Liver (tissue), 9 donors: ENCODE measurements around the gene PDGFA. TPM values are rescaled to one million over a fixed set of nuclear protein-coding genes. Genes with fewer than 3 reads are reported as not detected.

Experiments
- DNase-seq: peaks from one replicate; pipeline ENCODE4 v3.0.0-alpha.2; 2017; ENCODE audit warnings: low spot score
- H3K27ac ChIP-seq, 2 donors: one replicate each; pipeline ENCODE4 v1.7.0; 2013; ENCODE audit warnings: inconsistent platforms in 2 of 2, low read length in 2 of 2, control low read depth in 1 of 2, low read depth in 1 of 2, mild to moderate bottlenecking in 1 of 2
- H3K27me3 ChIP-seq, 4 donors: one replicate each; pipeline versions ENCODE4 v1.6.1 to v1.7.0; 2013; ENCODE audit warnings: low read length in 3 of 4, inconsistent platforms in 1 of 4, mild to moderate bottlenecking in 1 of 4, moderate library complexity in 1 of 4; ENCODE audit not compliant: control insufficient read depth in 4 of 4, insufficient read depth in 4 of 4
- H3K36me3 ChIP-seq, 4 donors: one replicate each; pipeline versions ENCODE4 v1.6.1 to v1.7.0; 2013; ENCODE audit warnings: low read length in 3 of 4, mild to moderate bottlenecking in 3 of 4, low read depth in 1 of 4, moderate library complexity in 1 of 4; ENCODE audit not compliant: control insufficient read depth in 4 of 4, insufficient read depth in 3 of 4
- H3K4me1 ChIP-seq, 4 donors: one replicate each; pipeline versions ENCODE4 v1.6.1 to v1.7.0; 2013; ENCODE audit warnings: low read length in 3 of 4, mild to moderate bottlenecking in 3 of 4, moderate library complexity in 1 of 4; ENCODE audit not compliant: control insufficient read depth in 4 of 4, insufficient read depth in 4 of 4
- H3K4me3 ChIP-seq, 3 donors: one replicate each; pipeline versions ENCODE4 v1.6.1 to v1.7.0; 2013; ENCODE audit warnings: low read length in 3 of 3, control low read depth in 1 of 3, low read depth in 1 of 3, mild to moderate bottlenecking in 1 of 3
- H3K9ac ChIP-seq, 2 donors: one replicate each; pipeline ENCODE4 v1.7.0; 2013; ENCODE audit warnings: low read length in 2 of 2, mild to moderate bottlenecking in 2 of 2, moderate library complexity in 2 of 2, control low read depth in 1 of 2, low read depth in 1 of 2
- H3K9me3 ChIP-seq, 4 donors: one replicate each; pipeline versions ENCODE4 v1.6.1 to v1.7.0; 2013; ENCODE audit warnings: low read length in 3 of 4; ENCODE audit not compliant: control insufficient read depth in 4 of 4
- ATF3 ChIP-seq: IDR thresholded peaks from 2 replicates; pipeline ENCODE4 v1.6.1; 2016; ENCODE audit warnings: antibody characterized with exemption
- EGR1 ChIP-seq, 2 donors: IDR thresholded peaks; 2 replicates each; pipeline ENCODE4 v1.6.1; 2016 to 2018; ENCODE audit warnings: antibody characterized with exemption in 2 of 2, low read depth in 2 of 2
- FOXA2 ChIP-seq: IDR thresholded peaks from 2 replicates; pipeline ENCODE4 v1.6.1; 2016; ENCODE audit warnings: antibody characterized with exemption
- GABPA ChIP-seq, 2 donors: IDR thresholded peaks in 1 of 2; conservative IDR thresholded peaks in 1 of 2; 2 replicates each; pipeline ENCODE4 v1.6.1; 2016; ENCODE audit warnings: antibody characterized with exemption in 2 of 2, mild to moderate bottlenecking in 1 of 2, moderate library complexity in 1 of 2
- HNF4A ChIP-seq, 2 donors: conservative IDR thresholded peaks; 2 replicates each; pipeline ENCODE4 v1.6.1; 2016; ENCODE audit warnings: antibody characterized with exemption in 2 of 2, mild to moderate bottlenecking in 2 of 2
- HNF4G ChIP-seq: IDR thresholded peaks from 2 replicates; pipeline ENCODE4 v1.6.1; 2016; ENCODE audit warnings: antibody characterized with exemption
- JUND ChIP-seq, 2 donors: IDR thresholded peaks; 2 replicates each; pipeline ENCODE4 v1.6.1; 2016; ENCODE audit warnings: antibody characterized with exemption in 2 of 2
- MAX ChIP-seq: IDR thresholded peaks from 2 replicates; pipeline ENCODE4 v1.6.1; 2016; ENCODE audit warnings: antibody characterized with exemption
- NR2F2 ChIP-seq: IDR thresholded peaks from 2 replicates; pipeline ENCODE4 v1.6.1; 2016; ENCODE audit warnings: antibody characterized with exemption
- RAD21 ChIP-seq, 2 donors: IDR thresholded peaks; 2 replicates each; pipeline ENCODE4 v1.6.1; 2016; ENCODE audit warnings: antibody characterized with exemption in 2 of 2, mild to moderate bottlenecking in 2 of 2
- SP1 ChIP-seq: IDR thresholded peaks from 2 replicates; pipeline ENCODE4 v1.6.1; 2018; ENCODE audit warnings: antibody characterized with exemption, mild to moderate bottlenecking
- TAF1 ChIP-seq: conservative IDR thresholded peaks from 2 replicates; pipeline ENCODE4 v1.6.1; 2016; ENCODE audit warnings: antibody characterized with exemption, mild to moderate bottlenecking
- YY1 ChIP-seq: IDR thresholded peaks from 2 replicates; pipeline ENCODE4 v1.6.1; 2016; ENCODE audit warnings: antibody characterized with exemption, mild to moderate bottlenecking
- WGBS: extraction: QIAGEN DNeasy Blood & Tissue Kit; methylation state at CpG from one replicate; pipeline ENCODE4 v1.1.7; 2013; 5-methylcytosine and 5-hydroxymethylcytosine counted together
- polyA plus RNA-seq, 2 donors: library from polyadenylated mRNA; stranded (reverse) in 1 of 2; unstranded in 1 of 2; fragments of 200-250 nt in 1 of 2; fragments of >200 nt in 1 of 2; fragmentation: Nextera tagmentation in 1 of 2; extraction: Ambion mirVana in 1 of 2; gene quantifications; one replicate each; pipeline versions ENCODE4 v1.2.1 to v1.2.3, GENCODE V29; 2013 to 2015
- total RNA-seq, 2 donors: library from RNA; depleted of rRNA; stranded (reverse); fragments of >200 nt; gene quantifications; one replicate each; pipeline ENCODE4 v1.2.3, GENCODE V29; 2014
- TF ChIP-seq, protein P1 (sequence below): fragments of 150-350 bp; IDR thresholded peaks from 2 replicates; pipeline ENCODE4 v1.5.1; 2017; ENCODE audit warnings: improper control_type of control experiment, low read depth, low read length; ENCODE audit not compliant: missing input control
- TF ChIP-seq, protein P2 (sequence below): IDR thresholded peaks from 2 replicates; pipeline ENCODE4 v1.6.1; 2016; ENCODE audit warnings: antibody characterized with exemption, mild to moderate bottlenecking
- TF ChIP-seq, protein P3 (sequence below): IDR thresholded peaks from 2 replicates; pipeline ENCODE4 v1.6.1; 2016; ENCODE audit warnings: antibody characterized with exemption
- donor health status: healthy.
- donor health status: healthy.
- donor health status: healthy.
- donor health status: healthy.
- donor health status: healthy.

PDGFA gene
- total and polyA plus RNA-seq, 4 donors, result 1.4 to 5.1 (median 2.0) TPM

DNA sequence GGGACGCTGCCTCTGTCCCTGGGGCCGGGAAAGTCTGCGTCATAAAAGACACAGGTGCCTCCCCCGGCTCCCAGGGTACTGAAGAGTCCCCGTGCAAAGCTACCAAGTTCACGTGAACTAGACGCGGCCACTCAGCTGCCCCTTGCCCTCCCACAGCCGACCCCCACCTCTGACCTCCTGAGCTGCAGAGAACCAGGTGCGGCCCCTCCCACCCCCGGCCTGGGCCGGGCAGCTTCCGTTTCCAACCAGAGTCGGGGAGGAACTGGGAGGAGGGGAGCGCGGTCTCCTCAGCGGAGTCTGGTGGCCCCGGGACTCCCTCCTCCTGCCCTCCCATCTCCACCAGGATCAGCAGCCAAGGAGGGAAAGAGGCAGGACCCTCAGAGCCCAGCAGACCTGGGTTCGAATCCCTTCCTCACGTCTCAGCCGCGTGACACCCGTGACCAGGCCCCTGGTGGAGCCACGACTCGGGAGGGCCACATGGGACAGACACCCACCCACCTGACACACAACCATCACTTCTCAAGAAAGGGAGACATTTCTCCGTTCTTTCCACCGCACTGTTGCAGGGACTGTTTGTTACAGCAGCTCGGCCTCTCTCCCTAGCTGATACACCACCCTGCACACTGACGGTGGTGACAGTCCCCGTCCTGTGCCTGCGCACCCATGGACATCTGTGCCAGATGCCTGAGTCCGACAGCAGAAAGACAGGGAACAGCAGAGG lies 37.4 kb upstream of the PDGFA start:
- H3K27me3 ChIP-seq, result no peaks in the 10 kb centered on the region
- no peak for TF ChIP-seq FOXA2
- TF ChIP-seq, protein P1, sequence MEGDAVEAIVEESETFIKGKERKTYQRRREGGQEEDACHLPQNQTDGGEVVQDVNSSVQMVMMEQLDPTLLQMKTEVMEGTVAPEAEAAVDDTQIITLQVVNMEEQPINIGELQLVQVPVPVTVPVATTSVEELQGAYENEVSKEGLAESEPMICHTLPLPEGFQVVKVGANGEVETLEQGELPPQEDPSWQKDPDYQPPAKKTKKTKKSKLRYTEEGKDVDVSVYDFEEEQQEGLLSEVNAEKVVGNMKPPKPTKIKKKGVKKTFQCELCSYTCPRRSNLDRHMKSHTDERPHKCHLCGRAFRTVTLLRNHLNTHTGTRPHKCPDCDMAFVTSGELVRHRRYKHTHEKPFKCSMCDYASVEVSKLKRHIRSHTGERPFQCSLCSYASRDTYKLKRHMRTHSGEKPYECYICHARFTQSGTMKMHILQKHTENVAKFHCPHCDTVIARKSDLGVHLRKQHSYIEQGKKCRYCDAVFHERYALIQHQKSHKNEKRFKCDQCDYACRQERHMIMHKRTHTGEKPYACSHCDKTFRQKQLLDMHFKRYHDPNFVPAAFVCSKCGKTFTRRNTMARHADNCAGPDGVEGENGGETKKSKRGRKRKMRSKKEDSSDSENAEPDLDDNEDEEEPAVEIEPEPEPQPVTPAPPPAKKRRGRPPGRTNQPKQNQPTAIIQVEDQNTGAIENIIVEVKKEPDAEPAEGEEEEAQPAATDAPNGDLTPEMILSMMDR, result no peak
- TF ChIP-seq, protein P2, sequence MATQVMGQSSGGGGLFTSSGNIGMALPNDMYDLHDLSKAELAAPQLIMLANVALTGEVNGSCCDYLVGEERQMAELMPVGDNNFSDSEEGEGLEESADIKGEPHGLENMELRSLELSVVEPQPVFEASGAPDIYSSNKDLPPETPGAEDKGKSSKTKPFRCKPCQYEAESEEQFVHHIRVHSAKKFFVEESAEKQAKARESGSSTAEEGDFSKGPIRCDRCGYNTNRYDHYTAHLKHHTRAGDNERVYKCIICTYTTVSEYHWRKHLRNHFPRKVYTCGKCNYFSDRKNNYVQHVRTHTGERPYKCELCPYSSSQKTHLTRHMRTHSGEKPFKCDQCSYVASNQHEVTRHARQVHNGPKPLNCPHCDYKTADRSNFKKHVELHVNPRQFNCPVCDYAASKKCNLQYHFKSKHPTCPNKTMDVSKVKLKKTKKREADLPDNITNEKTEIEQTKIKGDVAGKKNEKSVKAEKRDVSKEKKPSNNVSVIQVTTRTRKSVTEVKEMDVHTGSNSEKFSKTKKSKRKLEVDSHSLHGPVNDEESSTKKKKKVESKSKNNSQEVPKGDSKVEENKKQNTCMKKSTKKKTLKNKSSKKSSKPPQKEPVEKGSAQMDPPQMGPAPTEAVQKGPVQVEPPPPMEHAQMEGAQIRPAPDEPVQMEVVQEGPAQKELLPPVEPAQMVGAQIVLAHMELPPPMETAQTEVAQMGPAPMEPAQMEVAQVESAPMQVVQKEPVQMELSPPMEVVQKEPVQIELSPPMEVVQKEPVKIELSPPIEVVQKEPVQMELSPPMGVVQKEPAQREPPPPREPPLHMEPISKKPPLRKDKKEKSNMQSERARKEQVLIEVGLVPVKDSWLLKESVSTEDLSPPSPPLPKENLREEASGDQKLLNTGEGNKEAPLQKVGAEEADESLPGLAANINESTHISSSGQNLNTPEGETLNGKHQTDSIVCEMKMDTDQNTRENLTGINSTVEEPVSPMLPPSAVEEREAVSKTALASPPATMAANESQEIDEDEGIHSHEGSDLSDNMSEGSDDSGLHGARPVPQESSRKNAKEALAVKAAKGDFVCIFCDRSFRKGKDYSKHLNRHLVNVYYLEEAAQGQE, result no peak
- TF ChIP-seq TAF1, result no peak
- no peak for TF ChIP-seq RAD21 (IDR thresholded peaks at IDR 0.05)
- TF ChIP-seq SP1, result no peak
- no peak for TF ChIP-seq HNF4A (conservative IDR thresholded peaks at IDR 0.05)
- TF ChIP-seq JUND (IDR thresholded peaks at IDR 0.05), result no peak
- no peak for TF ChIP-seq HNF4G
- no peak for TF ChIP-seq ATF3
- TF ChIP-seq GABPA (IDR thresholded peaks at IDR 0.05 in 1 of 2, conservative IDR thresholded peaks at IDR 0.05 in 1 of 2), result no peak
- TF ChIP-seq, protein P3, sequence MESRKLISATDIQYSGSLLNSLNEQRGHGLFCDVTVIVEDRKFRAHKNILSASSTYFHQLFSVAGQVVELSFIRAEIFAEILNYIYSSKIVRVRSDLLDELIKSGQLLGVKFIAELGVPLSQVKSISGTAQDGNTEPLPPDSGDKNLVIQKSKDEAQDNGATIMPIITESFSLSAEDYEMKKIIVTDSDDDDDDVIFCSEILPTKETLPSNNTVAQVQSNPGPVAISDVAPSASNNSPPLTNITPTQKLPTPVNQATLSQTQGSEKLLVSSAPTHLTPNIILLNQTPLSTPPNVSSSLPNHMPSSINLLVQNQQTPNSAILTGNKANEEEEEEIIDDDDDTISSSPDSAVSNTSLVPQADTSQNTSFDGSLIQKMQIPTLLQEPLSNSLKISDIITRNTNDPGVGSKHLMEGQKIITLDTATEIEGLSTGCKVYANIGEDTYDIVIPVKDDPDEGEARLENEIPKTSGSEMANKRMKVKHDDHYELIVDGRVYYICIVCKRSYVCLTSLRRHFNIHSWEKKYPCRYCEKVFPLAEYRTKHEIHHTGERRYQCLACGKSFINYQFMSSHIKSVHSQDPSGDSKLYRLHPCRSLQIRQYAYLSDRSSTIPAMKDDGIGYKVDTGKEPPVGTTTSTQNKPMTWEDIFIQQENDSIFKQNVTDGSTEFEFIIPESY, result no peak
- TF ChIP-seq EGR1 (IDR thresholded peaks at IDR 0.05; ENCODE audit: low read depth in 2 of 2), result no peak
- TF ChIP-seq MAX, result no peak
- TF ChIP-seq YY1, result no peak
- TF ChIP-seq NR2F2, result no peak
- H3K9ac ChIP-seq, result no peak overlapping the region
- no peaks in the 10 kb centered on the region for H3K9me3 ChIP-seq
- DNase-seq, result no peak
- no peak overlapping the region for H3K27ac ChIP-seq
- no peak overlapping the region for H3K4me3 ChIP-seq
- H3K4me1 ChIP-seq, result peaks cover 0 to 10% (median 6%) of the 10 kb centered on the region in 4 donors
- WGBS, result 89% methylated on average over 32 of the region's 32 CpGs
- H3K36me3 ChIP-seq, result no peaks in the 10 kb centered on the region
